Measurements from ENCODE around the gene SNRNP35. TPM values are rescaled to one million over a fixed set of nuclear protein-coding genes. Genes with fewer than 3 reads are reported as not detected.
A peak's percentile ranks its signal among the peaks of the same experiment; 100 is the strongest.
"Not testable (repeated sequence)": the region's sequence is repeated elsewhere in the genome, so short reads cannot be mapped to it uniquely, and the experiment has no call there.

Gene SNRNP35
- total RNA-seq, 1 donor from 2014 or later: 22.1 TPM

GRCh38 chr12:123428591-123428990 is 29.3 kb upstream of the SNRNP35 start:
- no peaks in the 10 kb centered on the region for H3K4me1 Mint-ChIP-seq (ENCODE audit: unreplicated experiment)
- no peak for DNase-seq (ENCODE audit: extremely low spot score, unreplicated experiment)
- no peak for TF ChIP-seq CTCF (conservative IDR thresholded peaks at IDR 0.05)
- H3K27me3 Mint-ChIP-seq: no peaks in the 10 kb centered on the region
- no peak overlapping the region for H3K4me3 Mint-ChIP-seq
- peaks cover 4% of the 10 kb centered on the region for H3K36me3 Mint-ChIP-seq
- no peaks in the 10 kb centered on the region for H3K9me3 Mint-ChIP-seq
- H3K27ac Mint-ChIP-seq: no peak overlapping the region

GRCh38 chr12:123429101-123429500 is 28.8 kb upstream of the SNRNP35 start:
- H3K36me3 Mint-ChIP-seq: not testable (repeated sequence)

DNA sequence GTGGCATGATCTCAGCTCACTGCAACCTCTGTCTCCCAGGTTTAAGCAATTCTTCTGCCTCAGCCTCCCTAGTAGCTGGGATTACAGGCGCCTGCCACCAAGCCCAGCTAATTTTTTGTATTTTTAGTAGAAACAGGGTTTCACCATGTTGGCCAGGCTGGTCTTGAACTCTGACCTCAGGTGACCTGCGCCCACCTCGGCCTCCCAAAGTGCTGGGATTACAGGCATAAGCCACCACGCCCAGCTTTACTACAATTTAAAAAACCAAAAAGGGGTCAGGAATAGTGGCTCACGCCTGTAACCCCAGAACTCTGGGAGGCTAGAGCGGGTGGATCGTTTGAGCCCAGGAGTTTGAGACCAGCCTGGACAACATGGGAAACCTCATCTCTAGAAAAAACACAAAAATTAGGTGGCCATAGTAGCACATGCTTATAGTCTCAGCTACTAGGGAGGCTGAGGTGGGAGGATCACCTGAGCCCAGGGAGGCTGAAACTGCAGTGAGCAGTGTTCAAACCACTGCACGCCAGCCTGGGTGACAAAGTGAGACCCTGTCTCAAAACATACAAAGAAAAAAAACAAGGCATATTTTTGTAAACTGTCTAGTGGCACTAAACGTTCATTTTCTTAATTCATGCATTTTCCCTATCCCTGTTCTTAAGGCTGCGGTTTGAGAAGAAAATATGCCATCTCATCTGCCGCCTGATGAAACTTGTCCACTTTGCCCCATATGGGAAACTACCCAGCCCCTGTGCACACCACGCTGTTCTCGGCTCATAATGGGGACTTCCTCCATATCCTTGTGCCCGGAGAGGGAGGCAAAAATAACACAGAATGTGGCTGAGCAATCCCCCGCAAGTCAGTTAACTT is 25.8 kb upstream of the SNRNP35 start:
- not testable (repeated sequence) for H3K27ac Mint-ChIP-seq; H3K9me3 Mint-ChIP-seq; H3K4me1 Mint-ChIP-seq (ENCODE audit: unreplicated experiment); H3K36me3 Mint-ChIP-seq; DNase-seq (ENCODE audit: extremely low spot score, unreplicated experiment); H3K27me3 Mint-ChIP-seq; H3K4me3 Mint-ChIP-seq

More at GRCh38 chr12:123429101-123429500, 28.8 kb upstream of the SNRNP35 start:
- H3K4me3 Mint-ChIP-seq; DNase-seq (ENCODE audit: extremely low spot score, unreplicated experiment); H3K4me1 Mint-ChIP-seq (ENCODE audit: unreplicated experiment); H3K27ac Mint-ChIP-seq; H3K9me3 Mint-ChIP-seq; H3K27me3 Mint-ChIP-seq: not testable (repeated sequence)

- peaks cover 4% of the 10 kb centered on the region for H3K36me3 Mint-ChIP-seq
- no peaks in the 10 kb centered on the region for H3K27me3 Mint-ChIP-seq
- no peaks in the 10 kb centered on the region for H3K9me3 Mint-ChIP-seq
- TF ChIP-seq CTCF (conservative IDR thresholded peaks at IDR 0.05): no peak
- H3K27ac Mint-ChIP-seq: no peak overlapping the region
- no peak for DNase-seq (ENCODE audit: extremely low spot score, unreplicated experiment)
- H3K4me1 Mint-ChIP-seq (ENCODE audit: unreplicated experiment): no peaks in the 10 kb centered on the region
- H3K4me3 Mint-ChIP-seq: no peak overlapping the region
Measured at GRCh38 chr12:123433615-123434014, 24.3 kb upstream of the SNRNP35 start.

- Mint-ChIP-seq H3K36me3 (peaks cover 4% of the 10 kb centered on the region), H3K4me1 (ENCODE audit: unreplicated experiment) (no peaks in the 10 kb centered on the region), H3K27ac (no peak overlapping the region), H3K27me3 (no peaks in the 10 kb centered on the region), H3K4me3 (peak overlapping the region; percentile 89), H3K9me3 (no peaks in the 10 kb centered on the region)
- DNase-seq (ENCODE audit: extremely low spot score, unreplicated experiment): no peak
- no peak for TF ChIP-seq CTCF (conservative IDR thresholded peaks at IDR 0.05)
Measured at GRCh38 chr12:123435636-123436016, 22.3 kb upstream of the SNRNP35 start.

GRCh38 chr12:123436017-123436964 is 21.6 kb upstream of the SNRNP35 start, which contains the start of gene RILPL2:
TSS of gene RILPL2 (minus strand) at chr12:123436684. CDS start at chr12:123436420, 264 bp downstream.
- TF ChIP-seq CTCF (conservative IDR thresholded peaks at IDR 0.05): no peak
- no peaks in the 10 kb centered on the region for H3K27me3 Mint-ChIP-seq
- DNase-seq (ENCODE audit: extremely low spot score, unreplicated experiment): peak; percentile 84
- peak within 1 kb of the TSS; percentile 89 for H3K4me3 Mint-ChIP-seq
- H3K9me3 Mint-ChIP-seq: no peaks in the 10 kb centered on the region
- peaks cover under 1% of the 10 kb centered on the region for H3K36me3 Mint-ChIP-seq
- H3K27ac Mint-ChIP-seq: peak within 1 kb of the TSS; percentile 26
- H3K4me1 Mint-ChIP-seq (ENCODE audit: unreplicated experiment): no peaks in the 10 kb centered on the region
